ENCODE measurements around the gene TNN.

Gene TNN

DNA sequence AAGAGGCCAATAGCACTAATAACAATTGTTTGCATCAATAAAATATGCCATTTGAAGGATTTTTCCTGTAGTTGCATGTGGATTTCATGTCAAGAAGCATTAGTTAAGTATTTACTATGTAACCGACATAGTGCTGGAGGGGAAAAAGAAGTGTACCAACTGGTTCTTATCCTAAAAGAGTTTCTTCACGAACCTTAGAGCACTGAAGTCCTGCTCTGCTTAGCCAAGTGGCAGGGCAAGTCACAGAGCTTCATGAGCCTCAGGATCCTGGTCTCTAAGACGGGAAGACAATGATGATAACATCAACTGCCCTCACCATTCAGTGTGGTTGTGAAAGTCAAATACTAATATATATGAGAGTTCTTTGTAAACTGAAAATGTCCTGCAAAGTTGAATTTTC is 110.8 kb downstream of the TNN start:
- ATAC-seq: no peak

- ATAC-seq: no peak
Observed at GRCh38 chr1:175179837-175180590, 112.4 kb downstream of the TNN start.

DNA sequence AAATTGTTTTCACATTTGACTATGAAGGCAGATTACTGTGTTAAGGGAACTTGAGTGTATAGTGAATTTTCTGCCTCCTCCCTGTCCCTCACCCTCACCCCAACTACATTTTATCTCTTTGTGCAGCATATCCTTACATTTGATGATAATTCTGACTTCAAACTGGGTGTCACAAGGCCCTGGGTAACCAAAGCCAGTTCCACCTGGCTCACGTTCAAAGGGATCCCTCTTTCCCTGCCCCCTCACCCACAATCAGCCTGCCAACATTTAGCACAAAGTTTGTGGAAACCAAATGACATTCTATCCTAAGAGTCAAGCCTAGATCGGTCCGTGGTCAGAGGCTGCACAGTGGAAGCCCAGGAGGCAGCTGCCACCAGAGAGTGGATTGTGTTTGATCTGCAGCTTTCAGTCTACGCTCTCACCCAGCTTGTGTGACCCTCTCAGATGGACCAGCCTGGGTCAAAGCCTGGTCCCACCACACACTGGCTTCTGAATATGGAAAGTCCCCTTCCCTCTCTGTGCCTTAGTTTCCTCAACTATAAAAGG is 114.6 kb downstream of the TNN start:
- ATAC-seq: no peak

DNA sequence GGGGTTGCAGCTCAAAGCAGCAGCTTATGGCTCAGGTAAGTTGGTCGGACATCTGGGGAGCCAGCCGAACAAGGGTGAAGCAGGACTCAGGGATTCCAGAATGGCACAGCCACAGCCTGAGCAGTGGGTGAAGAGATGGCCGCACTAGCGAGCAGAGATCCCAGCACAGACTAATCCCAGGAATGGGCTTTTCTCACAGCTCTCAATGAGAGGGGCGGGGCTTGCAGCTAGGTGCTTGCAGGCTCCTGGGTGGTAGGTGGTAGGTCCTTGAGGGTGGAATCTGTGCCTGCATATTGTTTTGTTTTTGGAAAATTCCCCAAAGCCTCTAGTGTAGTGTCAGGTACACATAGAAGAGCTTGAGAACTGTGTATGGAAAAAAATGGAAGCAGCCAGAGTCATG is 116.0 kb downstream of the TNN start:
- no peak for ATAC-seq

DNA sequence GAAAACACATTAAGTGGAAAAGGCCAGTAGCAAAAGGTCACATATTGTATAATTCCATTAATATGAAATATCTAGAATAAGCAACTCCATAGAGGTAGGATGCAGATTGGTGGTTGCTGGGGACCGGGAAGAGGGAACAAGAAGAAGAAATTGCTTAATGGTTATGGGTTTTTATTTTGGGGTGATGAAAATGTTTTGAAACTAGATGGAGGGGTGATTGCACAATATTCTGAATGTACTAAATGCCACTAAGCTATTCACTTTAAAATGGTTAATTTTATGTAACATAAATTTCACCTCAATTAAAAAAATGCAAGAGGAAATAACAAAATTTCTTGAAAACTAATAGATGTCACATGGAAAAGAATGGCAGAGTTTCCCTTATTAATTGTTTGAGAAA is 118.3 kb downstream of the TNN start:
- ATAC-seq: no peak

- no peak for ATAC-seq
Observed at GRCh38 chr1:175186433-175187160, 119.0 kb downstream of the TNN start.

- peak; percentile 60 for ATAC-seq
Observed at GRCh38 chr1:175188936-175189335, 121.3 kb downstream of the TNN start.

GRCh38 chr1:175191659-175192058 is 124.0 kb downstream of the TNN start:
- peak; percentile 44 to 56 for ATAC-seq

- peak; percentile 21 to 32 for ATAC-seq
Observed at GRCh38 chr1:175192111-175192629, 124.5 kb downstream of the TNN start.

DNA sequence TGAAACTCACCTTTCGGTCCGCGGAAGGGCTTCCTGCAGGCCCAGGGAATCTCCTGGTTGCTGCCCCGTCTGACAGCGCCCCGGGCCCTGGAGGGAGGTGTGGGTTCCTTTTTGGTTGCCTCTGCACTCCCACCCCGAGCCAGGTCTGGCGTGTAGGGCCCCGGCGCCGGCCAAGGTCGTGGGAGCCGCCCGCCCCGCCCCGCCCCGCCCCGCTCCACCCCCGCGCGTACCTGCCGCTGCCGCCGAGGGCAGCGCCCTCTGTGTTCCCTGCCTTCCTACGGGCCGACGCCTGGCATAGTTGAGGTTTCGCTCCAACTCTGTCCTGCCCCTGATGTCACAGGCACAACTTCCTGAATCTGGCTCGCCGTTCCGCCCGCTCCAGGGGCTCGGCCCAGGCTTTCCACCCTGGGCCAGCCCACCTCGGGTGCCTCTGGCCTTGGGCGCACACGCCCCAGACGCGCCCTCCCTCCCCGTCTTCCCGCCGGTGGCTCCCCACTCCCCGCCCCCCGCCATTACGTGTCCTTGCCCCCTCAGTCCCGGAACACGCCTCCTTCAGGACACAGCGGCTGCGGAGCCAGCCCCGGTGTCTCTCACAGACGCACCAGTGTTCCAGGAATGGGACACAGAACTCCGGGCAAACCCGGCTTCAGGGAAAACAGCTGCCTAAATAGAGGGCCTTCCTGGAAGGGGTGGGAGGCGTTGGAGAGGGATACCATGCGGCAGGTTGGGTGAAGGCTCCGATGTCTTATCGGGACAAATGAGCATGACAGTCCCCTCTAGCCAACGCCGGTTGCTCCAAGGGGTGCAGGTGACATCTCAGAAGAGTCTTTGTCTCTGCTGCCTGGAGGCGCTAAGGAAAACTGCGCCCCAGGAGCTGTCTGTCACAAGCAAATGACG is 125.2 kb downstream of the TNN start, which contains the start of gene KIAA0040:
Gene KIAA0040 (minus strand): TSS at position 147 of the 897 bp plus-strand sequence. CDS start 31,763 bp downstream, outside the sequence.
- ATAC-seq: peak; percentile 61 to 65

- ATAC-seq: no peak
Observed at GRCh38 chr1:175193527-175193910, 125.9 kb downstream of the TNN start.

- ATAC-seq: no peak
Observed at GRCh38 chr1:175195281-175195680, 127.6 kb downstream of the TNN start.

GRCh38 chr1:175195798-175196197 is 128.2 kb downstream of the TNN start:
- no peak for ATAC-seq

DNA sequence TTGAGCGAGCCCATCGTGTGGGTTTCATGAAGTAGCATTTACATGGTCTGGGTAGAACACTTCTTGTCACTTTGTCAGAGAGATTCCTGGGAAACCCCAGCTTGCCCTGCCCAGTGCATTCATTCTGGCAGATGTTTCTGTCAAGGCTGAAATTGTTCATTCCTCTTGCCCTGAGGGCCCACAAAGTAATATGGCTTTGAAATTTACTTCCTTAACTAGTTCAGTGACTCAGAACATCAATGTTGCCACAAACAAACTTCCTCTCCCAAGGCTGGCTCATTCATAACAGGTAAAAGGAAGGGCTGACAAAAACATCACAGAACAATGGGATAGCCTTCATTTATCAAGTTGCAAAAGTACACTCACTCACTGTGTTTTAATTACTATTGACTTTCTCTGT is 129.9 kb downstream of the TNN start:
- ATAC-seq: no peak
